HUES48 (cell line): Measurements from ENCODE around the gene ROCK2.
"Not testable (repeated sequence)": the region's sequence is repeated elsewhere in the genome, so short reads cannot be mapped to it uniquely, and the experiment has no call there.

Experiments
- H3K27ac ChIP-seq: one replicate; pipeline ENCODE4 v1.7.0; 2013; ENCODE audit warnings: low read depth, low read length, inconsistent platforms
- H3K27me3 ChIP-seq: 2 replicates; pipeline ENCODE4 v1.6.1; 2013; ENCODE audit warnings: mild to moderate bottlenecking, low read length; ENCODE audit not compliant: control insufficient read depth, insufficient read depth
- H3K36me3 ChIP-seq: 2 replicates; pipeline ENCODE4 v1.6.1; 2013; ENCODE audit warnings: low read length; ENCODE audit not compliant: control insufficient read depth, insufficient read depth
- H3K4me1 ChIP-seq: 2 replicates; pipeline ENCODE4 v1.6.1; 2013; ENCODE audit warnings: mild to moderate bottlenecking, low read length; ENCODE audit not compliant: control insufficient read depth, insufficient read depth
- H3K4me3 ChIP-seq: 2 replicates; pipeline ENCODE4 v1.5.1; 2013; ENCODE audit warnings: mild to moderate bottlenecking, low read depth, low read length
- H3K9ac ChIP-seq: 2 replicates; pipeline ENCODE4 v1.6.1; 2013; ENCODE audit warnings: mild to moderate bottlenecking, low read depth, low read length, moderate library complexity
- H3K9me3 ChIP-seq: 2 replicates; pipeline ENCODE4 v1.6.1; 2013; ENCODE audit warnings: low read length; ENCODE audit not compliant: control insufficient read depth, insufficient read depth

Gene ROCK2

GRCh38 chr2:11338580-11338979 lies 5.9 kb downstream of the ROCK2 start:
- H3K9ac ChIP-seq, result no peak overlapping the region
- peaks cover 13% of the 10 kb centered on the region for H3K4me1 ChIP-seq
- no peaks in the 10 kb centered on the region for H3K36me3 ChIP-seq
- no peaks in the 10 kb centered on the region for H3K9me3 ChIP-seq
- H3K27me3 ChIP-seq, result no peaks in the 10 kb centered on the region
- H3K4me3 ChIP-seq, result no peak overlapping the region
- H3K27ac ChIP-seq, result no peak overlapping the region

- no peaks in the 10 kb centered on the region for H3K27me3 ChIP-seq
- H3K36me3 ChIP-seq, result no peaks in the 10 kb centered on the region
- H3K27ac ChIP-seq, result no peak overlapping the region
- peaks cover 13% of the 10 kb centered on the region for H3K4me1 ChIP-seq
- no peak overlapping the region for H3K9ac ChIP-seq
- H3K4me3 ChIP-seq, result no peak overlapping the region
- H3K9me3 ChIP-seq, result no peaks in the 10 kb centered on the region
These were observed 6.5 kb downstream of the ROCK2 start for GRCh38 chr2:11337909-11338308.

- Histone ChIP-seq H3K36me3 (no peaks in the 10 kb centered on the region), H3K27me3 (no peaks in the 10 kb centered on the region), H3K9ac (no peak overlapping the region), H3K4me3 (no peak overlapping the region), H3K4me1 (peaks cover 4% of the 10 kb centered on the region; the same call in 1 of the 2 replicates), H3K9me3 (no peaks in the 10 kb centered on the region), H3K27ac (no peak overlapping the region)
These were observed 8.2 kb downstream of the ROCK2 start for GRCh38 chr2:11336189-11336588.

GRCh38 chr2:11333427-11334183 lies 10.8 kb downstream of the ROCK2 start:
- no peaks in the 10 kb centered on the region for H3K36me3 ChIP-seq
- no peaks in the 10 kb centered on the region for H3K9me3 ChIP-seq
- H3K9ac ChIP-seq, result no peak overlapping the region
- no peak overlapping the region for H3K4me3 ChIP-seq
- H3K27me3 ChIP-seq, result no peaks in the 10 kb centered on the region
- H3K4me1 ChIP-seq, result no peaks in the 10 kb centered on the region
- H3K27ac ChIP-seq, result no peak overlapping the region

- Histone ChIP-seq H3K9ac (no peak overlapping the region), H3K9me3 (no peaks in the 10 kb centered on the region), H3K4me1 (no peaks in the 10 kb centered on the region), H3K27me3 (no peaks in the 10 kb centered on the region), H3K27ac (no peak overlapping the region), H3K36me3 (no peaks in the 10 kb centered on the region), H3K4me3 (no peak overlapping the region)
These were observed 11.8 kb downstream of the ROCK2 start for GRCh38 chr2:11332596-11332995.

- H3K9ac ChIP-seq, result no peak overlapping the region
- no peak overlapping the region for H3K4me3 ChIP-seq
- no peak overlapping the region for H3K27ac ChIP-seq
- H3K9me3 ChIP-seq, result no peaks in the 10 kb centered on the region
- no peaks in the 10 kb centered on the region for H3K36me3 ChIP-seq
- no peaks in the 10 kb centered on the region for H3K27me3 ChIP-seq
- H3K4me1 ChIP-seq, result peaks cover 8% of the 10 kb centered on the region; the same call in 1 of the 2 replicates
These were observed 13.8 kb downstream of the ROCK2 start for GRCh38 chr2:11330457-11331142.

- H3K9me3 ChIP-seq, result no peaks in the 10 kb centered on the region
- peaks cover 8% of the 10 kb centered on the region; the same call in 1 of the 2 replicates for H3K4me1 ChIP-seq
- no peaks in the 10 kb centered on the region for H3K36me3 ChIP-seq
- no peaks in the 10 kb centered on the region for H3K27me3 ChIP-seq
- H3K27ac ChIP-seq, result no peak overlapping the region
- H3K9ac ChIP-seq, result no peak overlapping the region
- H3K4me3 ChIP-seq, result no peak overlapping the region
These were observed 14.7 kb downstream of the ROCK2 start for GRCh38 chr2:11329776-11330175.

GRCh38 chr2:11328522-11328921 lies 15.9 kb downstream of the ROCK2 start:
- not testable (repeated sequence) for H3K9me3 ChIP-seq, H3K4me3 ChIP-seq, H3K27me3 ChIP-seq

GRCh38 chr2:11327871-11328270 lies 16.6 kb downstream of the ROCK2 start:
- Histone ChIP-seq H3K4me3 (no peak overlapping the region), H3K27me3 (no peaks in the 10 kb centered on the region), H3K9ac (no peak overlapping the region), H3K27ac (no peak overlapping the region), H3K9me3 (no peaks in the 10 kb centered on the region), H3K36me3 (no peaks in the 10 kb centered on the region), H3K4me1 (peaks cover 8% of the 10 kb centered on the region; the same call in 1 of the 2 replicates)

More at GRCh38 chr2:11328522-11328921, 15.9 kb downstream of the ROCK2 start:
- not testable (repeated sequence) for H3K27ac ChIP-seq, H3K36me3 ChIP-seq, H3K4me1 ChIP-seq, H3K9ac ChIP-seq

GRCh38 chr2:11326677-11327211 lies 17.7 kb downstream of the ROCK2 start:
- no peaks in the 10 kb centered on the region for H3K9me3 ChIP-seq
- no peaks in the 10 kb centered on the region for H3K36me3 ChIP-seq
- H3K27me3 ChIP-seq, result no peaks in the 10 kb centered on the region
- no peak overlapping the region for H3K27ac ChIP-seq
- no peak overlapping the region for H3K4me3 ChIP-seq
- peaks cover 8% of the 10 kb centered on the region; the same call in 1 of the 2 replicates for H3K4me1 ChIP-seq
- H3K9ac ChIP-seq, result no peak overlapping the region
